GM18526 (cell line): ENCODE data around the gene MEAK7.

ENCODE experiments used
- POLR2A ChIP-seq: IDR thresholded peaks from 3 replicates; pipeline ENCODE4 v1.6.1; 2011; ENCODE audit not compliant: insufficient read length; ENCODE audit errors: extremely low read depth

Gene MEAK7

GRCh38 chr16:84507011-84507982 lies 2.8 kb upstream of the MEAK7 start:
- peak; percentile 50 for TF ChIP-seq POLR2A

GRCh38 chr16:84505249-84506187 lies 1.1 kb upstream of the MEAK7 start:
- no peak for TF ChIP-seq POLR2A

GRCh38 chr16:84503751-84504395 lies 586 bp downstream of the MEAK7 start:
- TF ChIP-seq POLR2A = no peak

GRCh38 chr16:84502581-84502980 lies 1.9 kb downstream of the MEAK7 start:
- TF ChIP-seq POLR2A = no peak

GRCh38 chr16:84502075-84502474 lies 2.4 kb downstream of the MEAK7 start:
- no peak for TF ChIP-seq POLR2A

- TF ChIP-seq POLR2A = no peak
Observed at GRCh38 chr16:84501077-84501735, 3.3 kb downstream of the MEAK7 start.

GRCh38 chr16:84500531-84500930 lies 3.9 kb downstream of the MEAK7 start:
- TF ChIP-seq POLR2A = no peak

GRCh38 chr16:84499638-84500037 lies 4.8 kb downstream of the MEAK7 start:
- TF ChIP-seq POLR2A = no peak

- no peak for TF ChIP-seq POLR2A
Observed at GRCh38 chr16:84498859-84499620, 5.4 kb downstream of the MEAK7 start.

- no peak for TF ChIP-seq POLR2A
Observed at GRCh38 chr16:84498223-84498610, 6.2 kb downstream of the MEAK7 start.

- TF ChIP-seq POLR2A = no peak
Observed at GRCh38 chr16:84497418-84498222, 6.8 kb downstream of the MEAK7 start.

GRCh38 chr16:84496991-84497390 lies 7.5 kb downstream of the MEAK7 start:
- no peak for TF ChIP-seq POLR2A

GRCh38 chr16:84495506-84495905 lies 9.0 kb downstream of the MEAK7 start:
- no peak for TF ChIP-seq POLR2A
